ENCODE measurements around the gene CAMK2D. TPM values are rescaled to one million over a fixed set of nuclear protein-coding genes. Genes with fewer than 3 reads are reported as not detected.

The CAMK2D gene
- total RNA-seq, 1 experiment from 2014 or later, result 9.0 TPM

GRCh38 chr4:113627321-113627720, 134.2 kb downstream of the CAMK2D start:
- H3K9ac ChIP-seq (ENCODE audit: extremely low read depth, insufficient read length, low read length), result no peak overlapping the region
- H2BK5ac ChIP-seq (ENCODE audit: insufficient read length, low read length), result no peak overlapping the region
- H4K8ac ChIP-seq (replicated peaks; ENCODE audit: insufficient read length, low read depth, low read length), result no peak overlapping the region
- Mint-ChIP-seq H3K27ac (no peak overlapping the region), H3K27me3 (ENCODE audit: low read depth) (no peaks in the 10 kb centered on the region), H3K36me3 (ENCODE audit: insufficient read depth in 1 of 3, low read depth in 3 of 3) (no peaks in the 10 kb centered on the region), H3K4me3 (no peak overlapping the region), H3K9me3 (no peaks in the 10 kb centered on the region), H3K4me1 (no peaks in the 10 kb centered on the region)
- no peak overlapping the region for H2BK20ac ChIP-seq (ENCODE audit: low read depth, low read length, poor library complexity, severe bottlenecking)
- no peak overlapping the region for H2BK15ac ChIP-seq (ENCODE audit: low read depth, low read length)
- no peaks in the 10 kb centered on the region for H3K27me3 ChIP-seq (ENCODE audit: insufficient read depth, low read length)
- H2BK120ac ChIP-seq (ENCODE audit: low read depth, low read length, poor library complexity, severe bottlenecking), result no peak overlapping the region
- TF ChIP-seq, protein P1, sequence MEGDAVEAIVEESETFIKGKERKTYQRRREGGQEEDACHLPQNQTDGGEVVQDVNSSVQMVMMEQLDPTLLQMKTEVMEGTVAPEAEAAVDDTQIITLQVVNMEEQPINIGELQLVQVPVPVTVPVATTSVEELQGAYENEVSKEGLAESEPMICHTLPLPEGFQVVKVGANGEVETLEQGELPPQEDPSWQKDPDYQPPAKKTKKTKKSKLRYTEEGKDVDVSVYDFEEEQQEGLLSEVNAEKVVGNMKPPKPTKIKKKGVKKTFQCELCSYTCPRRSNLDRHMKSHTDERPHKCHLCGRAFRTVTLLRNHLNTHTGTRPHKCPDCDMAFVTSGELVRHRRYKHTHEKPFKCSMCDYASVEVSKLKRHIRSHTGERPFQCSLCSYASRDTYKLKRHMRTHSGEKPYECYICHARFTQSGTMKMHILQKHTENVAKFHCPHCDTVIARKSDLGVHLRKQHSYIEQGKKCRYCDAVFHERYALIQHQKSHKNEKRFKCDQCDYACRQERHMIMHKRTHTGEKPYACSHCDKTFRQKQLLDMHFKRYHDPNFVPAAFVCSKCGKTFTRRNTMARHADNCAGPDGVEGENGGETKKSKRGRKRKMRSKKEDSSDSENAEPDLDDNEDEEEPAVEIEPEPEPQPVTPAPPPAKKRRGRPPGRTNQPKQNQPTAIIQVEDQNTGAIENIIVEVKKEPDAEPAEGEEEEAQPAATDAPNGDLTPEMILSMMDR (conservative IDR thresholded peaks at IDR 0.05), result no peak
- H3T11ph ChIP-seq (ENCODE audit: low read length), result no peak overlapping the region
- no peak overlapping the region for H3K4me2 ChIP-seq (ENCODE audit: insufficient read depth, insufficient read length, low read length)
- no peak overlapping the region for H3K27ac ChIP-seq (ENCODE audit: insufficient read length, low read depth, low read length)
- no peak overlapping the region for H3K18ac ChIP-seq (ENCODE audit: insufficient read length, low read depth, low read length)
- no peak overlapping the region for H3K56ac ChIP-seq (ENCODE audit: insufficient read length, low read depth, low read length)
- no peak overlapping the region for H2AFZ ChIP-seq (ENCODE audit: low read length)
- H3K79me2 ChIP-seq (ENCODE audit: insufficient read depth, low read length), result no peaks in the 10 kb centered on the region
- no peak overlapping the region for H3K4ac ChIP-seq (ENCODE audit: low read depth, low read length)
- H3K9me3 ChIP-seq (ENCODE audit: control insufficient read depth, low read depth, low read length), result no peaks in the 10 kb centered on the region
- DNase-seq, result no peak
- no peak overlapping the region for H2BK12ac ChIP-seq (ENCODE audit: insufficient read length, low read depth, low read length)
- no peak overlapping the region for H4K5ac ChIP-seq (ENCODE audit: insufficient read length, low read depth, low read length)
- no peak overlapping the region for H3K14ac ChIP-seq (ENCODE audit: insufficient read depth, low read length)
- no peaks in the 10 kb centered on the region for H3K79me1 ChIP-seq (ENCODE audit: insufficient read depth, low read depth, low read length, poor library complexity, severe bottlenecking)
- H4K20me1 ChIP-seq (ENCODE audit: control insufficient read depth, insufficient read depth, insufficient read length), result no peaks in the 10 kb centered on the region
- H3K23ac ChIP-seq (ENCODE audit: insufficient read length, low read depth, low read length), result no peak overlapping the region
- H3K23me2 ChIP-seq (ENCODE audit: insufficient read length, low read depth, low read length, poor library complexity, severe bottlenecking), result no peaks in the 10 kb centered on the region
- no peaks in the 10 kb centered on the region for H3K4me1 ChIP-seq (ENCODE audit: insufficient read depth, low read length)
- no peak overlapping the region for H4K91ac ChIP-seq (ENCODE audit: insufficient read length, low read depth, low read length)
- no peak overlapping the region for H2AK5ac ChIP-seq (ENCODE audit: insufficient read length, low read length)
